Measurements from ENCODE around the gene ZNF521.

GRCh38 chr18:25284281-25284680 lies 67.7 kb downstream of the ZNF521 start:
- TF ChIP-seq, protein P1, sequence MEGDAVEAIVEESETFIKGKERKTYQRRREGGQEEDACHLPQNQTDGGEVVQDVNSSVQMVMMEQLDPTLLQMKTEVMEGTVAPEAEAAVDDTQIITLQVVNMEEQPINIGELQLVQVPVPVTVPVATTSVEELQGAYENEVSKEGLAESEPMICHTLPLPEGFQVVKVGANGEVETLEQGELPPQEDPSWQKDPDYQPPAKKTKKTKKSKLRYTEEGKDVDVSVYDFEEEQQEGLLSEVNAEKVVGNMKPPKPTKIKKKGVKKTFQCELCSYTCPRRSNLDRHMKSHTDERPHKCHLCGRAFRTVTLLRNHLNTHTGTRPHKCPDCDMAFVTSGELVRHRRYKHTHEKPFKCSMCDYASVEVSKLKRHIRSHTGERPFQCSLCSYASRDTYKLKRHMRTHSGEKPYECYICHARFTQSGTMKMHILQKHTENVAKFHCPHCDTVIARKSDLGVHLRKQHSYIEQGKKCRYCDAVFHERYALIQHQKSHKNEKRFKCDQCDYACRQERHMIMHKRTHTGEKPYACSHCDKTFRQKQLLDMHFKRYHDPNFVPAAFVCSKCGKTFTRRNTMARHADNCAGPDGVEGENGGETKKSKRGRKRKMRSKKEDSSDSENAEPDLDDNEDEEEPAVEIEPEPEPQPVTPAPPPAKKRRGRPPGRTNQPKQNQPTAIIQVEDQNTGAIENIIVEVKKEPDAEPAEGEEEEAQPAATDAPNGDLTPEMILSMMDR (IDR thresholded peaks at IDR 0.05 in 8 of 11, conservative IDR thresholded peaks at IDR 0.05 in 3 of 11) = no peak
- no peak for TF ChIP-seq POLR2AphosphoS5 (IDR thresholded peaks at IDR 0.05)
- TF ChIP-seq POLR2A (IDR thresholded peaks at IDR 0.05) = no peak
